Measurements from ENCODE around the gene DSN1. TPM values are rescaled to one million over a fixed set of nuclear protein-coding genes. Genes with fewer than 3 reads are reported as not detected.

DSN1 gene
- total RNA-seq, 1 donor from 2014 or later = 12.8 TPM

GRCh38 chr20:36819659-36820058 is 46.1 kb upstream of the DSN1 start:
- no peak for TF ChIP-seq CTCF (IDR thresholded peaks at IDR 0.05; ENCODE audit: unreplicated experiment)
- Mint-ChIP-seq H3K4me3 (ENCODE audit: unreplicated experiment) (no peak overlapping the region), H3K27ac (ENCODE audit: unreplicated experiment) (no peak overlapping the region), H3K4me1 (ENCODE audit: unreplicated experiment) (peaks cover 8% of the 10 kb centered on the region), H3K27me3 (ENCODE audit: unreplicated experiment) (peaks cover 1% of the 10 kb centered on the region), H3K9me3 (ENCODE audit: unreplicated experiment) (no peaks in the 10 kb centered on the region), H3K36me3 (ENCODE audit: low read depth, unreplicated experiment) (peaks cover 32% of the 10 kb centered on the region)
- DNase-seq (ENCODE audit: low spot score) = no peak

- Mint-ChIP-seq H3K36me3 (ENCODE audit: low read depth, unreplicated experiment) (peaks cover 33% of the 10 kb centered on the region), H3K27ac (ENCODE audit: unreplicated experiment) (no peak overlapping the region), H3K4me3 (ENCODE audit: unreplicated experiment) (no peak overlapping the region), H3K27me3 (ENCODE audit: unreplicated experiment) (peaks cover 1% of the 10 kb centered on the region), H3K9me3 (ENCODE audit: unreplicated experiment) (no peaks in the 10 kb centered on the region), H3K4me1 (ENCODE audit: unreplicated experiment) (peaks cover 8% of the 10 kb centered on the region)
- DNase-seq (ENCODE audit: low spot score) = no peak
- TF ChIP-seq CTCF (IDR thresholded peaks at IDR 0.05; ENCODE audit: unreplicated experiment) = no peak
Measured at GRCh38 chr20:36818861-36819260, 45.3 kb upstream of the DSN1 start.

- no peak for TF ChIP-seq CTCF (IDR thresholded peaks at IDR 0.05; ENCODE audit: unreplicated experiment)
- H3K4me3 Mint-ChIP-seq (ENCODE audit: unreplicated experiment) = peak overlapping the region; percentile 59
- H3K27ac Mint-ChIP-seq (ENCODE audit: unreplicated experiment) = no peak overlapping the region
- H3K9me3 Mint-ChIP-seq (ENCODE audit: unreplicated experiment) = no peaks in the 10 kb centered on the region
- peaks cover 8% of the 10 kb centered on the region for H3K4me1 Mint-ChIP-seq (ENCODE audit: unreplicated experiment)
- peaks cover 35% of the 10 kb centered on the region for H3K36me3 Mint-ChIP-seq (ENCODE audit: low read depth, unreplicated experiment)
- DNase-seq (ENCODE audit: low spot score) = no peak
- peaks cover 1% of the 10 kb centered on the region for H3K27me3 Mint-ChIP-seq (ENCODE audit: unreplicated experiment)
Measured at GRCh38 chr20:36818185-36818584, 44.6 kb upstream of the DSN1 start.

GRCh38 chr20:36817496-36817895 is 43.9 kb upstream of the DSN1 start:
- H3K27me3 Mint-ChIP-seq (ENCODE audit: unreplicated experiment) = peaks cover 1% of the 10 kb centered on the region

More at GRCh38 chr20:36817496-36817895, 43.9 kb upstream of the DSN1 start:
- DNase-seq (ENCODE audit: low spot score) = no peak
- Mint-ChIP-seq H3K27ac (ENCODE audit: unreplicated experiment) (no peak overlapping the region), H3K4me3 (ENCODE audit: unreplicated experiment) (no peak overlapping the region), H3K36me3 (ENCODE audit: low read depth, unreplicated experiment) (peaks cover 32% of the 10 kb centered on the region), H3K9me3 (ENCODE audit: unreplicated experiment) (no peaks in the 10 kb centered on the region), H3K4me1 (ENCODE audit: unreplicated experiment) (peaks cover 8% of the 10 kb centered on the region)
- TF ChIP-seq CTCF (IDR thresholded peaks at IDR 0.05; ENCODE audit: unreplicated experiment) = no peak
